B cell (primary cell): ENCODE data around the gene DAB1. TPM values are rescaled to one million over a fixed set of nuclear protein-coding genes. Genes with fewer than 3 reads are reported as not detected.
"Not testable (repeated sequence)": the region's sequence is repeated elsewhere in the genome, so short reads cannot be mapped to it uniquely, and the experiment has no call there.

ENCODE experiments used
- ATAC-seq: fragments of 200-7000 bp; cut with Tn5 transposase; one replicate; pipeline ENCODE4 v1.10.0; 2021; ENCODE audit warnings: low read depth, mild to moderate bottlenecking, moderate number of reproducible peaks, moderate library complexity
- CTCF ChIA-PET: fragments of 350-600 bp; sonication (Branson Sonifier 250); formaldehyde crosslinking; loops from one replicate; lab custom pipeline; 2021; ENCODE audit warnings: antibody characterized with exemption, inconsistent platforms; lab: Charles Lee
- POLR2A ChIA-PET: fragments of 350-600 bp; sonication (Branson Sonifier 250); formaldehyde crosslinking; loops from one replicate; lab custom pipeline; 2021; ENCODE audit warnings: antibody characterized with exemption; lab: Charles Lee
- DNase-seq: peaks from one replicate; pipeline ENCODE4 v3.0.0; 2013
- H2AFZ ChIP-seq: 2 replicates; pipeline ENCODE4 v1.6.1; 2012; ENCODE audit warnings: mild to moderate bottlenecking, low read depth, low read length; ENCODE audit not compliant: insufficient read depth, poor library complexity, severe bottlenecking
- H3K27ac ChIP-seq, 2 donors: 1 replicate in 1 of 2; 2 replicates in 1 of 2; pipeline ENCODE4 v1.5.1; 2012 to 2013; ENCODE audit warnings: low read length in 2 of 2, mild to moderate bottlenecking in 2 of 2, moderate library complexity in 1 of 2
- H3K27me3 ChIP-seq, 4 experiments: fragments of 200-600 bp in 1 of 4; sonication (generic) in 1 of 4; replicated peaks in 1 of 4; 1 replicate in 2 of 4; 2 replicates in 2 of 4; pipeline versions ENCODE4 v1.6.1 to v1.7.0; 2013 to 2016; ENCODE audit warnings: low read length in 3 of 4, mild to moderate bottlenecking in 2 of 4, mixed read lengths in 1 of 4, moderate library complexity in 1 of 4; ENCODE audit not compliant: insufficient read depth in 4 of 4, control insufficient read depth in 3 of 4; ENCODE audit errors: control extremely low read depth in 1 of 4
- H3K36me3 ChIP-seq, 2 experiments: replicated peaks in 1 of 2; 1 replicate in 1 of 2; 2 replicates in 1 of 2; pipeline versions ENCODE4 v1.6.1 to v1.7.1; 2013; ENCODE audit warnings: low read length in 1 of 2; ENCODE audit not compliant: insufficient read depth in 2 of 2, control insufficient read depth in 1 of 2; ENCODE audit errors: control extremely low read depth in 1 of 2, extremely low read depth in 1 of 2
- H3K4me1 ChIP-seq, 2 donors: fragments of 200-600 bp in 1 of 2; sonication (generic) in 1 of 2; 1 replicate in 1 of 2; 2 replicates in 1 of 2; pipeline versions ENCODE4 v1.5.1 to v1.6.1; 2013 to 2017; ENCODE audit warnings: low read length in 2 of 2; ENCODE audit not compliant: control insufficient read depth in 2 of 2, insufficient read depth in 2 of 2
- H3K4me2 ChIP-seq: replicated peaks from 2 replicates; pipeline ENCODE3; 2012; ENCODE audit warnings: mild to moderate bottlenecking, low read depth, low read length; ENCODE audit not compliant: poor library complexity, severe bottlenecking
- H3K4me3 ChIP-seq, 5 experiments: fragments of 200-600 bp in 1 of 5; sonication (generic) in 1 of 5; 1 replicate in 3 of 5; 2 replicates in 2 of 5; pipeline versions ENCODE4 v1.5.1 to v1.7.0; 2011 to 2016; ENCODE audit warnings: low read length in 4 of 5, mild to moderate bottlenecking in 4 of 5, low read depth in 2 of 5, control low read depth in 1 of 5, moderate library complexity in 1 of 5; ENCODE audit not compliant: insufficient read depth in 1 of 5; ENCODE audit errors: control extremely low read depth in 1 of 5, extremely low read depth in 1 of 5
- H3K79me2 ChIP-seq: fragments of 200-600 bp; sonication (generic); one replicate; pipeline ENCODE4 v1.6.0; 2016; ENCODE audit warnings: low read length; ENCODE audit not compliant: control insufficient read depth, insufficient read depth
- H3K9ac ChIP-seq: fragments of 200-600 bp; sonication (generic); 2 replicates; pipeline ENCODE4 v1.6.1; 2017; ENCODE audit warnings: mild to moderate bottlenecking, low read length, moderate library complexity
- H3K9me3 ChIP-seq, 3 donors: one replicate each; pipeline versions ENCODE4 v1.6.1 to v1.7.1; 2013; ENCODE audit warnings: low read length in 2 of 3; ENCODE audit not compliant: control insufficient read depth in 2 of 3, insufficient read depth in 1 of 3; ENCODE audit errors: control extremely low read depth in 1 of 3
- H4K20me1 ChIP-seq: 2 replicates; pipeline ENCODE4 v1.6.0; 2012; ENCODE audit warnings: mild to moderate bottlenecking, low read length; ENCODE audit not compliant: insufficient read depth, control insufficient read depth, poor library complexity, severe bottlenecking
- H3K27ac Mint-ChIP-seq: one replicate; pipeline ENCODE4 v1.8.0; 2021; ENCODE audit warnings: mixed read lengths
- H3K27me3 Mint-ChIP-seq: one replicate; pipeline ENCODE4 v1.8.0; 2021; ENCODE audit warnings: mixed read lengths
- H3K4me1 Mint-ChIP-seq: one replicate; pipeline ENCODE4 v1.8.0; 2021; ENCODE audit warnings: mixed read lengths
- H3K4me3 Mint-ChIP-seq: one replicate; pipeline ENCODE4 v1.8.0; 2021; ENCODE audit warnings: mixed read lengths
- H3K9me3 Mint-ChIP-seq: one replicate; pipeline ENCODE4 v1.8.0; 2022; ENCODE audit warnings: mixed read lengths; ENCODE audit not compliant: insufficient read depth
- CTCF ChIP-seq: fragments of 200-600 bp; IDR thresholded peaks from one replicate; pipeline ENCODE4 v1.8.0; 2022; ENCODE audit warnings: antibody characterized with exemption, mild to moderate bottlenecking
- EZH2 ChIP-seq: IDR thresholded peaks from 2 replicates; pipeline ENCODE4 v1.6.1; 2012; ENCODE audit warnings: borderline replicate concordance, low read depth, mild to moderate bottlenecking, moderate library complexity, low read length; ENCODE audit not compliant: insufficient read depth, poor library complexity, severe bottlenecking
- WGBS: methylation state at CpG from one replicate; pipeline ENCODE4 v1.1.5; 2013; ENCODE audit warnings: missing lambda C conversion rate; ENCODE audit not compliant: insufficient coverage; 5-methylcytosine and 5-hydroxymethylcytosine counted together
- intact Hi-C: fragments of 100-400 bp; cut with micrococcal nuclease; formaldehyde crosslinking; loops from one replicate; pipeline ENCODE4 v1.10.0; 2022
- polyA plus RNA-seq: library from polyadenylated mRNA; depleted of rRNA; stranded (reverse); fragments of >200 nt; gene quantifications from 2 replicates; pipeline ENCODE4 v1.2.3, GENCODE V29; 2012
- total RNA-seq, 2 donors: library from RNA; stranded (reverse); fragments of 120-200 nt in 1 of 2; gene quantifications; 1 replicate in 1 of 2; 2 replicates in 1 of 2; pipeline versions ENCODE4 v1.2.3 to v1.2.4, GENCODE V29; 2013 to 2022

DAB1 gene
- total and polyA plus RNA-seq, 2 donors (not counting 1 experiment from before 2014, with no cell fraction given): not detected

GRCh38 chr1:57222307-57222706 is 201.6 kb downstream of the DAB1 start:
- DNase-seq (no peak), ATAC-seq (no peak)
- no peaks in the 10 kb centered on the region for H3K36me3 ChIP-seq
- no peaks in the 10 kb centered on the region for H3K4me1 ChIP-seq
- H3K4me3 ChIP-seq: no peak overlapping the region
- Mint-ChIP-seq H3K9me3 (peaks cover 2% of the 10 kb centered on the region), H3K27ac (no peak overlapping the region), H3K4me3 (no peak overlapping the region), H3K27me3 (no peaks in the 10 kb centered on the region), H3K4me1 (no peaks in the 10 kb centered on the region)
- no peak overlapping the region for H3K9ac ChIP-seq
- TF ChIP-seq EZH2 (no peak), CTCF (no peak)
- intact Hi-C loops: no loop called here
- H3K79me2 ChIP-seq: no peaks in the 10 kb centered on the region
- no peak overlapping the region for H3K27ac ChIP-seq
- H3K27me3 ChIP-seq: no peaks in the 10 kb centered on the region
- peaks cover 0 to 2% (median 0%) of the 10 kb centered on the region in 3 donors for H3K9me3 ChIP-seq
- H4K20me1 ChIP-seq: no peaks in the 10 kb centered on the region
- no peak overlapping the region for H3K4me2 ChIP-seq
- H2AFZ ChIP-seq: no peak overlapping the region
- CTCF ChIA-PET: no interaction called here
- POLR2A ChIA-PET: no interaction called here

GRCh38 chr1:57220905-57221304 is 203.0 kb downstream of the DAB1 start:
- H3K79me2 ChIP-seq, H4K20me1 ChIP-seq, H3K9me3 Mint-ChIP-seq, H3K36me3 ChIP-seq, intact Hi-C loops, ATAC-seq, H3K27me3 ChIP-seq, POLR2A ChIA-PET, H3K4me1 Mint-ChIP-seq, CTCF ChIA-PET, H3K9ac ChIP-seq, DNase-seq, H3K4me1 ChIP-seq, H3K9me3 ChIP-seq, H2AFZ ChIP-seq, H3K4me2 ChIP-seq, H3K27ac Mint-ChIP-seq, H3K27ac ChIP-seq, H3K4me3 Mint-ChIP-seq, H3K27me3 Mint-ChIP-seq, H3K4me3 ChIP-seq: not testable (repeated sequence)
- no CpG with 5 or more reads among the region's 2 CpGs for WGBS
